DMS153 (cell line): Measurements from ENCODE around the gene UQCRH.
"Not testable (repeated sequence)": the region's sequence is repeated elsewhere in the genome, so short reads cannot be mapped to it uniquely, and the experiment has no call there.

Source experiments
- DNase-seq: peaks from one replicate; lab custom pipeline; 2025; lab: John Stamatoyannopoulos, UW

The UQCRH gene

GRCh38 chr1:46333300-46334029 lies 30.0 kb downstream of the UQCRH start:
- DNase-seq = peak; percentile 72

GRCh38 chr1:46334030-46334384 lies 30.5 kb downstream of the UQCRH start:
- no peak for DNase-seq

GRCh38 chr1:46335081-46335480 lies 31.6 kb downstream of the UQCRH start:
- DNase-seq = no peak

- DNase-seq = not testable (repeated sequence)
Observed at GRCh38 chr1:46337409-46337808, 33.9 kb downstream of the UQCRH start.

- peak; percentile 95 for DNase-seq
Observed at GRCh38 chr1:46340404-46341221, 37.1 kb downstream of the UQCRH start, which contains the start of gene NSUN4. NSUN4 (plus strand) TSS chr1:46340807; CDS start chr1:46340827, 20 bp downstream.

- no peak for DNase-seq
Observed at GRCh38 chr1:46341222-46342083, 38.0 kb downstream of the UQCRH start.

GRCh38 chr1:46342084-46342656 lies 38.7 kb downstream of the UQCRH start:
- no peak for DNase-seq

- no peak for DNase-seq
Observed at GRCh38 chr1:46342677-46343350, 39.3 kb downstream of the UQCRH start.

GRCh38 chr1:46343351-46343695 lies 39.8 kb downstream of the UQCRH start:
- DNase-seq = no peak

GRCh38 chr1:46343705-46344104 lies 40.2 kb downstream of the UQCRH start:
- DNase-seq = no peak

- no peak for DNase-seq
Observed at GRCh38 chr1:46344481-46344880, 41.0 kb downstream of the UQCRH start.

- no peak for DNase-seq
Observed at GRCh38 chr1:46345281-46345680, 41.8 kb downstream of the UQCRH start.

GRCh38 chr1:46352363-46352762 lies 48.9 kb downstream of the UQCRH start:
- no peak for DNase-seq

GRCh38 chr1:46355920-46356319 lies 52.4 kb downstream of the UQCRH start:
- DNase-seq = not testable (repeated sequence)

- no peak for DNase-seq
Observed at GRCh38 chr1:46362158-46362557, 58.7 kb downstream of the UQCRH start.

- no peak for DNase-seq
Observed at GRCh38 chr1:46363121-46363520, 59.6 kb downstream of the UQCRH start.

GRCh38 chr1:46364612-46365011 lies 61.1 kb downstream of the UQCRH start:
- no peak for DNase-seq

- not testable (repeated sequence) for DNase-seq
Observed at GRCh38 chr1:46365796-46366195, 62.3 kb downstream of the UQCRH start.
